Adipose tissue (tissue), 3 donors: Measurements from ENCODE around the gene SELENON. TPM values are rescaled to one million over a fixed set of nuclear protein-coding genes. Genes with fewer than 3 reads are reported as not detected.

Experiments used
- H3K27ac ChIP-seq: one replicate; pipeline ENCODE4 v1.5.1; 2013; ENCODE audit warnings: low read depth, low read length
- WGBS, 3 donors: extraction: QIAGEN DNeasy Blood & Tissue Kit; methylation state at CpG; one replicate each; pipeline ENCODE4 v1.1.7; 2013; 5-methylcytosine and 5-hydroxymethylcytosine counted together
- polyA plus RNA-seq, 3 donors: library from polyadenylated mRNA; stranded (reverse); fragments of 200-250 nt; gene quantifications; one replicate each; pipeline ENCODE4 v1.2.3, GENCODE V29; 2013
- donor health status: healthy with polysubstance abuse.
- donor health status: Bipolar disorder and iron deficiency.
- donor health status: healthy.

Gene SELENON
- polyA plus RNA-seq, 3 donors = 24.6 to 69.7 (median 63.8) TPM

- 94 to 96% (median 95%) methylated on average over 27 of the region's 27 CpGs for WGBS, 3 donors
- H3K27ac ChIP-seq = no peak overlapping the region
These were observed 30.2 kb upstream of the SELENON start for GRCh38 chr1:25769625-25770383.

DNA sequence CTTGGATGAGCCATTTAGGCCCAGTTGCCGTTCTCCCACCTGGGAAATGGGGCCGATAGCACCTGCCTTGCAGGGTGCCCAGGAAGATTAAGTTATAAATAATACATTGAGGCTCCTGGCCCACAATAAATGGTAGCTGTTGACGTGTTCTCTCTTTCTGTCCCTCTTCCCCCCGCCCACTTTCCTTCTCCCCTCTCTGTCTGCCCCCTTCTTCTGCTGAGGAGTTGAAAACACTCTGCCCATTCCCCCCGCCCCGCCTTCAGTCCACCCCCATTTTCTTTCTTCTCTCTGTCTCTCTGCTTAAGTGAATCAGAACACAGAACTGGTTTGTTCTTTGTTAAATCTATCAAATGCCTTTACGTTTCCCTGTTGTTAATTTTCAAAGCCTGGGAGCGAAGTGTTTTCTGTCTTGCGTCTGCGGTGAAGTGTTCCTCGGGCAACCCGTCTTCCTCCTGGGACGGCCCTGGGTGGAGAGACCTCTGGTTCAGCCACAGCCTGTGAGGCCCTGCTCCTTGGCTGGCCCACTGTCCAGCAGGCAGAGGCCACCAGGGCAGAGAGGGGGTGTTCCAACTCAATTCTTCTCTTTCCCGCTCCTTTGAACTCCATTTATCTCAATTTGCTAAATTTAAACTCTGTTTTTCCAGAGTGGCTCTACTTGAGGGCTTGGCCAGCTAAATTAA, 29.3 kb upstream of the SELENON start:
- WGBS, 3 donors = 64 to 75% (median 68%) methylated on average over 14 of the region's 14 CpGs

GRCh38 chr1:25771221-25772114, 28.5 kb upstream of the SELENON start:
- 19 to 51% (median 41%) methylated on average over 34 of the region's 34 CpGs for WGBS, 3 donors
- H3K27ac ChIP-seq = no peak overlapping the region

More for the DNA sequence above, 29.3 kb upstream of the SELENON start:
- H3K27ac ChIP-seq = no peak overlapping the region

DNA sequence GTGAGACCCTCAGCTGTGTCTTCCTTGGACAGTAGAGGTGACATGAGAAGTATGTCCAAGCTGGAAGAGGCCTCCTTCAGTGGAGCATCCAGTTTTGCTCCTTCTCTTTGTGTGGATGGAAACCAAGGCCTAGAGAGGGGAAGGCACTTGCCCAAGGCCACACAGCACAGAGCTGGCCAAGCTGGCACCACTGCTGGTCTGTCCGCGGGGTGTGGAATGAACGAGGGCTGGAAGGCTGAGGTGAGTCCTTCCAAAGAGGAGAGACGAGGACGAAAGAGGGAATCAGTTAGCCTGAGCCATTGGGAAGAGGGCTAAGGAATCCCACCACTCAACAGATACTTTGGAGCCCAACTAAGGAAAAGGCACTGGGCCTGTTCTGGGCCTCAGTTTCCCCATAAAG, 27.8 kb upstream of the SELENON start:
- H3K27ac ChIP-seq = no peak overlapping the region
- 60 to 99% (median 94%) methylated on average over 5 of the region's 5 CpGs for WGBS, 3 donors

DNA sequence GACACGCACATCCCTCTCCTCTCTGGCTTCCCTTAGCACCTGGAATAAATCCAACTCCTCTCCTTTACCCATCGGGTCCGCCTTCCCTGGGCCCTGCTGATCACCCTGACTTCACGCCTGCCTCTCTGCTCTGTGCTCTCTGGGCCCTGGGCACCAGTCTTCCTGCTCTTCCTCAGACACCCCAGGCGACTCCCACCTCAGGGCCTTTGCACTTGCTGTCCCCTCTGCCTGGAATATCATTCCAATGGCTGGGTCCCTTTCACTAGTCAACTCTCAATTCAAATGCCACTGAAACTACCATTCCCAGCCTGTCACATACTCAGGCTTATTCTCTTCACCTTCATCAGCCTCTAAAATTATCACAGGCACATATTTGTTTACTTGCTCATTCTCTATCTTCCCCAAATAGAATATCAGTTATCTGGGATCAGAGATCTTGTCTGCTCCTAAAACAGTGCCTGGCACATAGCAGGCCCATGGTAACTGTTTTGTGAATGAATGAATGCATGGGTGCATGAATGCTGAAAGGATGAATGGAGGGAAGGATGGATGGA, 27.2 kb upstream of the SELENON start:
- WGBS, 3 donors = 82 to 92% (median 89%) methylated on average over 5 of the region's 5 CpGs
- H3K27ac ChIP-seq = no peak overlapping the region

DNA sequence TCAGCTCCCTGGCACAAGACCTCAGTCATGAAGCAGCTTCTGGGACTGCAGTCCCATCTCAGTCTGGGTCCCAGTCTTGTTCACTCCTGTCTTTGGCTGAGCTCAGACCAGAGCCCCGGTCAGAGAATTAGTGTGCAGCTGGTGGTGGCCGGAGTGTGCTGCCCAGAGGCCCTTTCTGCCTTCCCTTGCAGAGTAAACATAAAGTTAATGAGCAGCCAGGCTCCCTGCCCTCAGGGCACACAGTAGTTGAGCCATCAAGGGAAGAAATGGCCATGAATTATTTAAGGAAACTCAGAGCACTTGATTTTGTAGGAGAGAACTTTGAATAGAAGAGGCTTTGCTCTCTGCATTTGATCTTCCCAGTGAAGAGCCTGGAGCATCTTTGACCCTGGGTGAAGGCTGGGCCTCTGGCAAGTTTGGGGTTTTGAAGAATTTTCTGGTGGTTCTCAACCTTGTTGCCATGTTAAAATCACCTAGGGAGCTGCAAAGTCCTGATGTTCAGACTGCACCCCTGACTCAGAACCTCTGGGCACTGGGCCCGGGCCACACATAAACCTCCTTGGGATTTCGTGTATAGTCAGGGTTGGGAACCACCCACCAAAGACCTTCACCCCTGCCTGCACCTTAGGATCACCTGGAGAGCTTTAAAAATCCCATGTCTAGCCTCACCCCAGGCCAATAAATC, 26.4 kb upstream of the SELENON start:
- no peak overlapping the region for H3K27ac ChIP-seq
- 35 to 89% (median 89%) methylated on average over 4 of the region's 4 CpGs for WGBS, 3 donors

GRCh38 chr1:25774206-25774803, 25.7 kb upstream of the SELENON start:
- H3K27ac ChIP-seq = no peak overlapping the region
- WGBS, 3 donors = 57 to 72% (median 72%) methylated on average over 13 of the region's 13 CpGs

DNA sequence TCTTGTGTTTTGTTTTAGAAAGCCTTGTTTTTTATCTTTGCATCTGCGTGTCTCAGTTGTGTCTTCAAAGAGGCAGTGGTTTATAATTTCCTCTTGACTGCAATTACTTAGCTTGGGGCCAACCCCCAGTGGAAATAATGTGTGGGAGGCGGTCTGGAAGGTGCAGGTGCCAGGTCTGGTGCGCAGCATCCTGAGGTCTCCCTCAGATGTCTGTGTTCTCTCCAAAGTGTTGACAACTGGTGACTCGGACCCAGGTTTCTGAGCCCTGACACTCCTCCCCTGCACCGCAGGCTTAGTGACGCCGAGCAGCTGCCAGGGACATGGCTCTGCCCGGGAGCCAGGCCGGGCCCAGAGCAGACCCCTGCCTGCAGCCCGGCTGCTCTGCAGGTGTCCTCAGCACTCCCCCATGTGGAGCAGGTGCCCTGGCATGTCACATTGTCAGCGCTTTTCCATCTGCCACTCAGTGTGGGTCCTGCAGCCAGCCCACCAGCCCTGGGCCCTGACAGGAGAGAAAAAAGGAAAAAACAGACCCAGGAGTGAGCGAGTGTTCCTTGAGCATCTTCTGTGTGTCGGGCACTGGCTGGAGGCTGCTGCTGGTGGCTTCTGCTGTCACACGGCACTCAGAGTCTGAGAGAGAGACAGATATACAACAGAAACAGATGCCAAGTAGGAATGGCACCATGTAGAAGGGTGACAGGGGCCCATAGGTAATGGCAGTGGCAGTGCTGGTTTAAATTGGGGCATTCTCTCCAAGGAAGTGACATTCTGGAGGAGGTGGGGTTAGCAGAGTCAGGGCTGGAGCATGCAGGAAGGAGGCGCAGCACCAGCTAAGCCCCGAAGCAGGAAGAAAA, 24.8 kb upstream of the SELENON start:
- 48 to 67% (median 65%) methylated on average over 16 of the region's 16 CpGs for WGBS, 3 donors
- no peak overlapping the region for H3K27ac ChIP-seq

DNA sequence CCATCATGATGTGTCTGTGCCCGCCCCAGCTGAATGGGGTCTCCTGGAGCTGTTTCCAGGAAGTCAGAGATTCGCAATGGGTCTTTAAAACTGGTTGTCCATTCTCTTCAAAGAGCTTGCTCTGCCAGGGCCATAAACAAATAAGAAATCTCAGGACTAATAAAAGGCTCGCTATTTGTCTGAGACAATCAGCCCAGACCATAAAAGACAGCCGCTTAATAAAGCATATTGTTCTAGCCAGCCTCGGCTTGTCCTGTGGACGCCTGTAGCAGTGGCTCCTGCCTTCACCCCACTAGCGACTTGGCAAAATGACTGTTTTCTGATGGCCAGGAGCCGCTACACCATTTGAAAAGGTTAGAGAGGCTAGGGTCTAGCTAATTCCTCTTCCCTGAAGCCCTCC, 20.6 kb upstream of the SELENON start:
- 91 to 96% (median 91%) methylated on average over 8 of the region's 8 CpGs for WGBS, 3 donors

DNA sequence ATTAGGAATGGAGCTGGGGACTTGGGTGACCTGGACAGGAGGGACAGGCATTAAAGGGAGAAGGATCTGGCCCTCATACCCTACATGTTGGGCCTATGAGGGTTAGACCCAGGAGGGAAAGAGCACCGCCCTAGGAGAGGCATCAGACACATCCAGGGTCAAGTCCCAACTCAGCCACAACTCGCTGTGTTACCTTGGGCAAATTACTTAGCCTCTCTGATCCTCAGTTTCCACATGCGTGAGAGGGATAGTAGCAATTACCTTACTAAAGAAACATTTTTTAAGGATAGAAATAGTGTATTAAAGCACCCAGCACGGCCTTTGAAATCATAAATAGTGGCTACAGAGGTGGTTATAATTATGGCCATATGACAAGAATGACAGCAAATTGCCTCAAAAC, 20.1 kb upstream of the SELENON start:
- no peak overlapping the region for H3K27ac ChIP-seq
- WGBS, 3 donors = 94 to 98% (median 95%) methylated on average over 4 of the region's 4 CpGs

More for the DNA sequence above, 20.6 kb upstream of the SELENON start:
- no peak overlapping the region for H3K27ac ChIP-seq

- WGBS, 3 donors = 74 to 89% (median 77%) methylated on average over 14 of the region's 14 CpGs
These were observed 19.5 kb upstream of the SELENON start for GRCh38 chr1:25780318-25781129.

GRCh38 chr1:25781130-25781433, 18.9 kb upstream of the SELENON start:
- 78 to 96% (median 84%) methylated on average over 3 of the region's 3 CpGs for WGBS, 3 donors
- no peak overlapping the region for H3K27ac ChIP-seq

More at GRCh38 chr1:25780318-25781129, 19.5 kb upstream of the SELENON start:
- no peak overlapping the region for H3K27ac ChIP-seq

DNA sequence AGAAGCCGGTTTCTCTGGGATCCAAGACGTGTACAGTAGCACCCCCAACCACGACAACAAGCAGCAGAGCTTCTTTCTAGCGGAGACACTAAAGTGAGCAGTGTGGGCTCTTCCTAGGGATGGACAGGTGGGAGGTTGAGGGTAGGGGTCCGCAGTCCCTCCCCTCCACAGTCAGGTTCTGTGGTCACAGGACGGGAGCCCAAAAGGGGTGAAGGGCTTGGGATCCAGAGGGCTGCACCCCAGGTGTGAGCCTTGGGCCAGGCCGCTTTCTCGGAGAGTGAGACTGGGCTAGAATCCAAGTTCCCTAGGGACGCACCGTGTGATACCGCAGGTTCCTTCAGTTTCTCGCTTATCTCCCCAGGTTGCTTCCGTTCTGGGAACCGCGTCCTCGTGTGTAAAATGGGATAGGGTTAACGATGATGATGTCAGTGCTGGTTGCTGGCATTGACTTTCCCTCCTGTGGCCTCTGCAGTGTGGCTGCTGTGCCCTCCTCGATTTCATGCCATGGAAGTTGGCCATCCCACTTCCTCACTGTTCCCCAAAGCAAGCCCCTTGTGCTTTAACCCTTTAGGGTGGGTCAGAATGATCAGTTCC, 17.3 kb upstream of the SELENON start:
- WGBS, 3 donors = 49 to 74% (median 73%) methylated on average over 18 of the region's 18 CpGs

GRCh38 chr1:25784575-25785051, 15.4 kb upstream of the SELENON start:
- 79 to 82% (median 81%) methylated on average over 9 of the region's 9 CpGs for WGBS, 3 donors
- no peak overlapping the region for H3K27ac ChIP-seq

More for the DNA sequence above, 17.3 kb upstream of the SELENON start:
- H3K27ac ChIP-seq = no peak overlapping the region

DNA sequence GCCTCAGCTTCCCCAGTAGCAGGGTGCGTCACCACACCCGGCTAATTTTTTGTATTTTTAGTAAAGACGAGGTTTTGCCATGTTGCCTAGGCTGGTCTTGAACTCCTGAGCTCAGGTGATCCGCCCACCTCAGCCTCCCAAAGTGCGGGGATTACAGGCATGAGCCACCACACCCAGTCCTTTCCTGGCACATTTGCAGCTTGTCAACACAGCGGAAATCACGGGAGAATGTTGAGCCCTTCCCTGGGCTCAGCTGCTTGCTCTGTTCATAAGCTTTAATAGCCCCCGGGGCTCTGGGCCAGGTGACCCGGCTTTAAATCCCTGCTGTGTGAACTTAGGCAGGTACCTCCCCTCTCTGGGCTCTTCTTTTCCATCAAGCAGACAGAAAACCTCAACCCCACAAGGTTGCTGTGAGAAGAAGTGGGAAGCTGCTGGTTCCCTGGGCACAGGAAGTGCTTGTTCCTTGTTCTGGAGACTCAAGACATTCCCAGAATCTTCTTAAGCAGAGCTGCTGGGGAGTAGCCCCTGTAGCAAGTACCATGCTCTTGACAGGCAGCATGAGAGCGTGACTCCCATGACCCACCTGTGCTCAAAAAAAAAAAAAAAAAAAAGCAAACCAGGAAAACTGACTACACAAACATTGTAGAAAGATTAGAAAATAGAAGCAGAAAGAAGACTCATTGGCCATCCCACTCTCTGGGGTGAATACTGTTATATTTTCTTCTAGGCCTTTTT, 14.5 kb upstream of the SELENON start:
- WGBS, 3 donors = 68 to 83% (median 80%) methylated on average over 10 of the region's 10 CpGs
- no peak overlapping the region for H3K27ac ChIP-seq
